Omental fat pad (tissue), 4 donors: ENCODE measurements around the gene TKTL1. TPM values are rescaled to one million over a fixed set of nuclear protein-coding genes. Genes with fewer than 3 reads are reported as not detected.
A peak's percentile ranks its signal among the peaks of the same experiment; 100 is the strongest.

ENCODE experiments used
- ATAC-seq: fragments of 150-250 bp; one replicate; pipeline ENCODE4 v1.9.1; 2016; ENCODE audit warnings: mild to moderate bottlenecking, moderate library complexity; ENCODE audit not compliant: low FRiP score
- DNase-seq: peaks from one replicate; pipeline ENCODE4 v3.0.0-alpha.2; 2019; ENCODE audit warnings: low spot score
- CTCF ChIP-seq, 3 donors: fragments of 450-650 bp; IDR thresholded peaks; one replicate each; pipeline ENCODE4 v1.5.1; 2016 to 2017; ENCODE audit warnings: antibody characterized with exemption in 3 of 3, mild to moderate bottlenecking in 3 of 3, moderate library complexity in 2 of 3
- total RNA-seq, 4 donors: library from RNA; depleted of rRNA; stranded (reverse); fragments of >200 nt; gene quantifications; one replicate each; pipeline ENCODE4 v1.1.0, GENCODE V29; 2016

Gene TKTL1
- total RNA-seq, 4 donors from 2014 or later: 0.38 to 0.48 TPM; not detected in 2

GRCh38 chrX:154373340-154374306, 78.0 kb downstream of the TKTL1 start:
- ATAC-seq (no peak), DNase-seq (no peak)
- TF ChIP-seq CTCF (IDR thresholded peaks at IDR 0.05): no peak

- no peak for ATAC-seq
Observed at GRCh38 chrX:154374313-154375155, 78.9 kb downstream of the TKTL1 start, which contains the start of gene FLNA. FLNA (minus strand) TSS chrX:154374634; CDS start chrX:154371245, 3,389 bp downstream.

GRCh38 chrX:154375156-154375504, 79.5 kb downstream of the TKTL1 start:
- DNase-seq (no peak), ATAC-seq (no peak)
- no peak for TF ChIP-seq CTCF (IDR thresholded peaks at IDR 0.05)

More at GRCh38 chrX:154374313-154375155, 78.9 kb downstream of the TKTL1 start, which contains the start of gene FLNA:
- no peak for DNase-seq
- no peak for TF ChIP-seq CTCF (IDR thresholded peaks at IDR 0.05)

GRCh38 chrX:154376774-154377173, 81.2 kb downstream of the TKTL1 start:
- ATAC-seq (no peak), DNase-seq (no peak)
- no peak for TF ChIP-seq CTCF (IDR thresholded peaks at IDR 0.05)

- no peak for TF ChIP-seq CTCF (IDR thresholded peaks at IDR 0.05)
- ATAC-seq: peak; percentile 7
- DNase-seq: no peak
Observed at GRCh38 chrX:154378059-154378798, 82.6 kb downstream of the TKTL1 start.

- DNase-seq (peak; percentile 84), ATAC-seq (peak; percentile 92)
- no peak for TF ChIP-seq CTCF (IDR thresholded peaks at IDR 0.05)
Observed at GRCh38 chrX:154378799-154379568, 83.4 kb downstream of the TKTL1 start, which contains the start of gene EMD. EMD (plus strand) TSS chrX:154379295; CDS start chrX:154379485, 190 bp downstream.
